Activated T-helper 2 cell treated with anti-CD3 and anti-CD28 coated beads, Interferon-gamma antibody, Interleukin-2, Interleukin-4, amounts not matched to agents 10 μg/mL and 5 μg/mL and 100 μg/mL, durations not matched to agents 14 hours and 24 hours and 36 hours (primary cell): ENCODE measurements around the gene SMARCD3. TPM values are rescaled to one million over a fixed set of nuclear protein-coding genes. Genes with fewer than 3 reads are reported as not detected.

Experiments used
- DNase-seq: peaks from one replicate; pipeline ENCODE4 v3.0.0; 2021; ENCODE audit warnings: low spot score
- H3K27ac Mint-ChIP-seq: one replicate; pipeline ENCODE4 v1.8.0; 2021; ENCODE audit warnings: mixed read lengths
- H3K27me3 Mint-ChIP-seq: one replicate; pipeline ENCODE4 v1.8.0; 2021; ENCODE audit warnings: low read depth, mixed read lengths
- H3K36me3 Mint-ChIP-seq: one replicate; pipeline ENCODE4 v1.8.0; 2021; ENCODE audit warnings: low read depth, mixed read lengths
- H3K4me1 Mint-ChIP-seq: one replicate; pipeline ENCODE4 v1.8.0; 2021; ENCODE audit warnings: low read depth, mixed read lengths
- H3K4me3 Mint-ChIP-seq: one replicate; pipeline ENCODE4 v1.8.0; 2021; ENCODE audit warnings: low read depth, mild to moderate bottlenecking, moderate library complexity, mixed read lengths
- H3K9me3 Mint-ChIP-seq: one replicate; pipeline ENCODE4 v1.8.0; 2021; ENCODE audit warnings: mixed read lengths
- intact Hi-C: fragments of 100-400 bp; cut with micrococcal nuclease; formaldehyde crosslinking; loops from one replicate; pipeline ENCODE4 v1.15.1; 2023
- total RNA-seq: library from RNA; stranded (reverse); gene quantifications from 2 replicates; pipeline ENCODE4 v1.2.3, GENCODE V29; 2022

The SMARCD3 gene
- total RNA-seq, 1 donor from 2014 or later = 3.3 TPM

DNA sequence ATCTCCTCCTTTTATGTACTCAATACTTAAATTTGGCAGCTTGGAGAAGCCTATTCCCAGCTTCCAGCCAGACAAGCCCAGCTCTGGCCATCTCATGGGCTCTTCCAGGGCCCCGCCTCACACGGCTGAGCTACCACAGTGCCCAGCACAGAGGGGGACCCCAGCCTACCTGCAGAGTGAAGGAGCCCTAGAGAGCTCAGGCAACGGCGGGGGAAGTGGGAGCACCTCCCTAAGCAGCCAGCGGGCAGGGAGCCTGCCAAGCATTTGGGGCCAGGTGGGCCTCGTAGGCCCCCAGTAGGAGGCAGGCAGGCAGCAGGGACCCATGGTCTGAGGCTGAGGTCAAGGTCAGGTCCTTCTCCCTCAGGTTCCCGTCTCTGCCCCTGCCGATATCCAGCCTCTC lies 29.1 kb upstream of the SMARCD3 start:
- DNase-seq = no peak
- Mint-ChIP-seq H3K36me3 (no peaks in the 10 kb centered on the region), H3K4me3 (peak overlapping the region; percentile 61), H3K9me3 (no peaks in the 10 kb centered on the region), H3K27ac (peak overlapping the region; percentile 28), H3K4me1 (peaks cover 14% of the 10 kb centered on the region), H3K27me3 (peaks cover 11% of the 10 kb centered on the region)
- intact Hi-C loops = no loop called here

DNA sequence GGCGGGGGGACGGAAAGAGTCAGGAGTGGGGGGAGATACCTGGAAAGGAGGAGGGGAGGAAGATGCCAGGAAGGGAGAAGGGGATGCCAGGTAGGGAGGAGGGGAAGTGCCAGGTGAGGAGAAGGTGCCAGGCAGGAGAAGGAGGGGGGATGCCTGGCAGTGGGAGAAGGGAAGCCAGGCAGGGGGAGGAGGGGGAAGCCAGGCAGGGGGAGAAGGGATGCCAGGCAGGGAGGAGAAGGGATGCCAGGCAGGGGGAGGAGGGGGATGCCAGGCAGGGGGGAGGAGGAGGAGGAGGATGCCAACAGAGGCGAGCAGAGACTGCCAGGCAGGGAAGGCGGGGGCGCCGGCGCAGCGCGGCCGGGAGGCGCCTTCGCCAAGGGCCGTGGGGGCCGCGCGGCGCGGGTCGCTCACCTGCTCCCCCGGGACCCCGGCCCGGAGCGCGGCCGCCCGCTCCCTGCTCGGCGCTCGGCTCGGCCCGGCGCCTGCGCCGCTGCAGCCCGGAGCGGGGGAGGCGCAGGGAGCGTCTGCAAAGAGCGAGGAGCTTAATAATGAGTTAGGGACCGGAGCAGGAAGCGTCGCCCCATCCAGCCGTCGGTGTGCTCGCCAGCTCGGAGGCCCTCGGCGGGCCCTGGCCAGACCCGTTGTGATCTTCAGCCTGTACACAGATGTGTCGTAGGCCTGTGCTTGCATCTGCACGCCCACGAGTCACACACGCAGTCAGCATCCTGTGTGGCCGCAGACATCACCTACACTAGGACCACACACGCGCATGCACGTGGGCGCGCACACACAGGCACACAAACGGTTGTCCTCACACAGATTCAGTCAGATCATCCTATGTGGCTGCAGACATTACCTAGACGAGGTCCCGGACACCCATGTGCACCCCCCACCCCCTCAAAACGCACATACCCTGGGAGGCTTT lies 28.4 kb upstream of the SMARCD3 start:
- H3K4me3 Mint-ChIP-seq = peak overlapping the region; percentile 61
- no peaks in the 10 kb centered on the region for H3K36me3 Mint-ChIP-seq
- intact Hi-C loops = no loop called here
- H3K27ac Mint-ChIP-seq = peak overlapping the region; percentile 54
- peaks cover 18% of the 10 kb centered on the region for H3K4me1 Mint-ChIP-seq
- H3K27me3 Mint-ChIP-seq = peaks cover 11% of the 10 kb centered on the region
- H3K9me3 Mint-ChIP-seq = no peaks in the 10 kb centered on the region
- peak; percentile 34 for DNase-seq

DNA sequence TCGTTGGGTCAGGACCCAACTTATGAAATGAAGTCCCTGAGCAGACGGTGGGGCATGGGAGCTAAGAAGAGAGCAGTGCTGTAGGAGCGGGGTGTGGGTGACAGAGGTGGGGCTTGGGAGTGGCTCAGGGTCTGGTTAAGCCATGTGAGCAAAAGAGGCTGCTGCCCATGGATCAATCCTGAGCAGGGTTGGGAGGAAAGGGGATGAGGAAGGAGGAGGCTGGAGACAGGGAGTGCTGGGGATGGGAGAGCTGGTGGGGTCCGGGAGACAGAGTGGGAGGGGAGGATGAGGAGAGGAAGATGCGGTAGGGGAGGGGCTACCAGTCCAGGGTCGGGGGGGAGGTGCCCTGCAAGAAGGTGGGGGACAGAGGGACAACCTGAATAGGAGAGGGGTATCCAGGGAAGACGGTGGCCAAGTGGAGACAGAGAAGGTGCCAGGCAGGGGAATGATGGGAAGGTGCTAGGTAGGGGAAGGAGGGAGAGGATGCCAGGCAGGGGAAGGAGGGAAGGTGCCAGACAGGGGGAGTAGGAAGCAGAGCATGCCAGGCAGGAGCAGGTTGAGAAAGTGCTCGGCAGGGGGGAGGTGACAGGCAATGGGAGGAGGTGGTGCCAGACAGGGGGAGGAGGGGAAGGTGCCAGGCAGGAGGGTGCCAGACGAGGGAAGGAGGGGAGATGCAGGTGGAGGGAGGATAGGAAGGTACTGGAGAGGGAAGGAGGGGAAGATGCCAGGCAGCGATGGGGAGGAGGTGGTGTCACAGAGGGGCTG lies 27.5 kb upstream of the SMARCD3 start:
- DNase-seq = no peak
- peak overlapping the region; percentile 31 for H3K27ac Mint-ChIP-seq
- peaks cover 18% of the 10 kb centered on the region for H3K4me1 Mint-ChIP-seq
- intact Hi-C loops = no loop called here
- peaks cover 10% of the 10 kb centered on the region for H3K27me3 Mint-ChIP-seq
- H3K36me3 Mint-ChIP-seq = no peaks in the 10 kb centered on the region
- H3K9me3 Mint-ChIP-seq = no peaks in the 10 kb centered on the region
- peak overlapping the region; percentile 45 for H3K4me3 Mint-ChIP-seq

DNA sequence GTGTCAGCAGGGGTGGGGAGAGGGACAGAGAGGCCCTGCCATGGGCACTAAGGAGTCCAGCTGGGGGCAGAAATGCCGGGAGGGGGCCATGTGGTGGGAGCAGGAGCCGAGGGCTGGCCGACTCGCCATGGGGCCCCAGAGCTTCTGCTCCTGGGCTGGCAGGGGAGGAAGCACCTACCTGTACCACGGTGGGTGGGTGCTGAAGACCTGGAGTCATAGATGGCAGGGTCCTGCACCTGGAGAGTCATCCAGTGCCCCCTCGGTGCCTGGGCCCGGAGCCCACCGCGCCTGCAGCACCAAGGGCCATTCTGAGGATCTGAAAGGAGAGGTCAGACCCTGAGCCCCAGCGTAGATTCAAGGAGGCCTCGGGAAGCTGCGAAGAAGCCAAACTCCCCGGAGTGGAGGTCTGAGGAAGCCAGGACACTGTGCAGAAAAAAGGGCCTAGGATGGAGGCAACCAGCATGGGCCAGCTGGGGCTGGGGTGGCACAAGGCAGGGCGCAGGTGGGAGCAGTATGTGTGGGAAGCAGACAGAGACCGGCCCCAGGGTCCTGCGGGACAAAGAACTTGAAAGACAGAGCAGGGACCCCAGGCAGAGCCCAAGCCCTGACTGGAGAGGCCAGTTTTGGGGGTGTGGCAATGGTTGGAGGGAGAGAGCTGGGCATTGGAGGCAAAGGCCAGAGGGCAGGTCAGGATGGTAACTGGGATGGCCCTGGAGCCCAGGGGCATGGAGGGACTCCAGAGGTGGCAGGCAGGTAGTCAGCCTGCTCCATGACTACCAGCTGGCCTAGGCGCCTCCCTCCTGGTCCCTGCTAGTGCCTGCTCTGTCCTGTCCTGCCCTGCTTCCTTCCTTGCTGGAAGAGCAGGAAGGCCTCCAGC lies 26.7 kb upstream of the SMARCD3 start:
- intact Hi-C loops = no loop called here

DNA sequence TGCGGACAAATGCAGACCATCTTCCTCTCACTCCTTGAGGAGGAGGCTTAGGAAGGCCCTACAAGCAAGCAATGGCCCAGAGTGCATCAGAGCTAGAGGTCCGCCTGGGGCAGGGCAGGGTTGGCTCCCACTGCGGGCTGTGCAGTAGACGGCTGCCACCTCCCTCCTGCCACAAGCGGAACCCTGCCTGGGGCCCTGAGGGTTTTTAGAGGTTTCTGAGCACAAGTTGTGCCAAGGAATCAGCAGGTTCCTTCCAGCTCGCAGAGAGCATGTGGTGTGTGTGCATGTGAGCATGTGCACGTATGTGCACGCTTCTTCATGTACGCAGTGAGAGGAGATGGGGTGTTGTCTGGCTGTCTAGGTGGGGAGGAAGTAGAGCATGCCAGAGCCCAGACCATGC lies 25.9 kb upstream of the SMARCD3 start:
- intact Hi-C loops = no loop called here
- no peaks in the 10 kb centered on the region for H3K36me3 Mint-ChIP-seq
- H3K4me3 Mint-ChIP-seq = no peak overlapping the region
- no peak for DNase-seq
- peaks cover 8% of the 10 kb centered on the region for H3K27me3 Mint-ChIP-seq
- no peak overlapping the region for H3K27ac Mint-ChIP-seq
- H3K4me1 Mint-ChIP-seq = peaks cover 18% of the 10 kb centered on the region
- H3K9me3 Mint-ChIP-seq = no peaks in the 10 kb centered on the region

More for the DNA sequence above, 26.7 kb upstream of the SMARCD3 start:
- Mint-ChIP-seq H3K36me3 (no peaks in the 10 kb centered on the region), H3K27ac (no peak overlapping the region), H3K4me1 (peaks cover 18% of the 10 kb centered on the region), H3K4me3 (peak overlapping the region; percentile 41), H3K27me3 (peaks cover 9% of the 10 kb centered on the region), H3K9me3 (no peaks in the 10 kb centered on the region)
- no peak for DNase-seq

DNA sequence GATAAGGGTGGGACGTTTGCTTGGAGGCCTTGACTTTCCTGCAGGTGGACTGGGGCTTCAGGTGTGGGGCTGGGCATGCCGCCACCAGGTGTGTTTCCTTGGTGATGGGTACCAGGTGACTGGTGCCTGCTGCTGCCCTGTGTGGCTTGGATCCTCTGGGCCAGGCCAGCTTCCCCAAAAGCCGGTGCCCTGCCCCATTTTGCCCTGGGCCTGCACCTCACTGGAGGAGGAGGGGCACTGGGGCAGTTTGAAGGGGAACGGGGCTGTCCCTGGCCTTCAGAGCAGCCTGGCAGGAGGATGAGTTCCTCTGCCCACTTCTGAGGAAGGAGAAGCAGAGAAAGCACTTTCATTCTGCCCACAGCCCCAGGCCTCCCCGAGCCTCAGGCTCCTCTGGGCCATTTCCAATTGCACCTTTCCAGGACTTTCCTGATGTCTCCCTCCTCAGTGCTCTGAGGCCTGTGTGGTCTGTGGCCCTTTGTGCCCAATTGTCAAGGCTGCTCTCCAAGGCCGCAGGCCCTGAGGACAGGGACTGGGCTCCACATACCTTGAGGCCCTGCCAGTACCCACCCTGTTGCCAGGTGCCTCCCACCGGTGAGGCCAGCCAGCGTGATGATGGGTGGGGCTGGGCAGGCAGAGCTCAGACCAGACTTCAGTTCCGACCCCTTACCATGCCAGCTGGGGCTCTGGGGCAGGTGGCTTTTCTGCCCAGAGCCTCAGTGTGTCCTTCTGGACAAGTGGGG lies 25.3 kb upstream of the SMARCD3 start:
- DNase-seq = no peak
- no peaks in the 10 kb centered on the region for H3K36me3 Mint-ChIP-seq
- peaks cover 18% of the 10 kb centered on the region for H3K4me1 Mint-ChIP-seq
- H3K9me3 Mint-ChIP-seq = no peaks in the 10 kb centered on the region
- no peak overlapping the region for H3K4me3 Mint-ChIP-seq
- peaks cover 8% of the 10 kb centered on the region for H3K27me3 Mint-ChIP-seq
- H3K27ac Mint-ChIP-seq = no peak overlapping the region
- intact Hi-C loops = no loop called here

DNA sequence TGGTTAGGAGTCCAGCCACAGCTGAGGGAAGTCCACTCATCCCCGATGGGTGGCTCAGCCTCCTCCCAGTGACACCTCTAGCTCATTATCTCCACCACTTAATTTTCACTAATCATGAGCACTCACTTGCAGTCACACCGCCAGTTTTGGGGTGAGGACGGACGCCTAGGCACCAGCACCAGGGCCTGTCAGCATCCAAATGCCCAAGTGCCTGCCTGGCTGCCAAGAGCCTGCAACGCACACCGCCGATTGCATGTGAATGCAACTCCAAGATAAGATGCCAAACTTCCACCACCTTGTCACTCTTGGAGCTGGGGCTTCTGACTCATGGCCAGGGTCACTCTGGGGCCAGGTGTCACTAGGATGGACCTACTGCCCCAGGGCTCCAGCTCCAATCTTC lies 24.4 kb upstream of the SMARCD3 start:
- H3K27ac Mint-ChIP-seq = no peak overlapping the region
- no peak overlapping the region for H3K4me3 Mint-ChIP-seq

DNA sequence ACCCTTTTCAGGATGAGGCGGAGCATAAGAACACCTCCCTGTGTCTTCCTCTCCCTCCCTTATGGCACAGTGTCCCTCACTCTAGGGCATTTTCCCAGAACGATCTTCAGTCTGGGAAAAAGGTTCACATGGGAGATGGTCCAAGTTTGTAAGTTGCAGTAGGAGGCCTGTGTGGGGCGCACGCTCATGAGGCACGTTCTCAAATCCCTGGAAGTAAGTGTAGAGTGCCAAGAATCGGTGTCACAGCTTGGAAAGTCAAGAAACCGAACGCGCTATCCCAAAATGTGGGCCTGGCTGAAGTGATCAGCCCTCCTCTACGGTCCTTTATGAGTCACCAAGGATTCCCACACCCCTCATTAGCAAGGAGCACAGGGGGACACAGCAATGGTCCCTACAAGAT lies 23.9 kb upstream of the SMARCD3 start:
- Mint-ChIP-seq H3K27me3 (peaks cover 3% of the 10 kb centered on the region), H3K9me3 (no peaks in the 10 kb centered on the region), H3K4me1 (peaks cover 14% of the 10 kb centered on the region), H3K4me3 (no peak overlapping the region), H3K27ac (no peak overlapping the region), H3K36me3 (no peaks in the 10 kb centered on the region)
- intact Hi-C loops = no loop called here
- DNase-seq = no peak

More for the DNA sequence above, 24.4 kb upstream of the SMARCD3 start:
- H3K27me3 Mint-ChIP-seq = peaks cover 3% of the 10 kb centered on the region
- no peak for DNase-seq
- H3K9me3 Mint-ChIP-seq = no peaks in the 10 kb centered on the region
- intact Hi-C loops = no loop called here
- peaks cover 15% of the 10 kb centered on the region for H3K4me1 Mint-ChIP-seq
- no peaks in the 10 kb centered on the region for H3K36me3 Mint-ChIP-seq

DNA sequence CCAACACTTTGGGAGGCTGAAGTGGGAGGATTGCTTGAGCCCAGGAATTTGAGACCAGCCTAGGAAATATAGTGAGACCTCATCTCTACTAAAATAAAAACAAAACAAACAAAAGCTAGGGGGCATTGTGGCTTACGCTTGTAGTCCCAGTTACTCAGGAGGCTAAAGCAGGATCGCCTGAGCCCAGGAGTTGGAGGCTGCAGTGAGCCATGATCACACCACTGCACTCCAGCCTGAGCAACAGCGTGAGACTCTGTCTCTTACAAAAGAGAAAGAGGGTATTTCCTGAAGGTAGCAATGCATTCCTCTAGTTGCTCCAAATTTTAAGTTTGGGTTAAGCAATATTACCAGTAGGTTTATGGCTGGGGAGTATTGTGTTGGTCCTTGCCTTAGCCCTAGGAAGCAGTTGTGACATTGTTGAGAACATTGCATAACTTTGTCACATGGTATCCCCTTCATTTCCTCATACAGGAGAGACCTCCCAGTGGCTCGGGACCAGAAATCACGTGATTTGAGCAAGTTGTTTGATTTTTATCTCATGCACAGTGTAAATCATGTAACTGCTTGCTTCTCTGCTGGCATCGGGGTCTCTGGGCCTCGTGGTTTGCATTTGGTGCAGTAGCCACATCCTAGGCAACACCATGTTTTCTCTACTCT lies 23.3 kb upstream of the SMARCD3 start:
- H3K4me1 Mint-ChIP-seq = peaks cover 10% of the 10 kb centered on the region
- DNase-seq = no peak
- no peaks in the 10 kb centered on the region for H3K9me3 Mint-ChIP-seq
- no peak overlapping the region for H3K27ac Mint-ChIP-seq
- H3K27me3 Mint-ChIP-seq = peaks cover 3% of the 10 kb centered on the region
- intact Hi-C loops = no loop called here
- H3K4me3 Mint-ChIP-seq = no peak overlapping the region
- H3K36me3 Mint-ChIP-seq = no peaks in the 10 kb centered on the region

DNA sequence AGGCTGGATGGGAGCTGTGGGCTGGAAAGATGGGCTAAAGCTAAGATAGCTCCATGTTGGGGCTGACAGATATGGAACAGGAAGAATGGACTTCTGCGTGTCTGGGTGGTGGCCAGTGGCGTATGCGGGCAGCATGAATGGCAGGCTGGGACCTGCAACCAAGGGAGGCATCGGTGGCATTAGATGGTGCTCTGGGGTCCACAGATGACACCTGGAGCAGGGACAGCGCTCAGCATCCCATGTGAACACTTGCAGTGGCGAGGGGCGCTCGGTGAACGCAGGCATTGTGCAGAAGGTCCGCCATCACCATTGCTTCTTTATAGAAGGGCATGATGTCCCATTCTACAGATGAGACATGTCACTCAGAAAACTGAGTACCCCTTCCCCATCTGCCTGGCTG lies 21.0 kb upstream of the SMARCD3 start:
- H3K27ac Mint-ChIP-seq = no peak overlapping the region
- peaks cover 5% of the 10 kb centered on the region for H3K4me1 Mint-ChIP-seq
- H3K36me3 Mint-ChIP-seq = no peaks in the 10 kb centered on the region
- no peak overlapping the region for H3K4me3 Mint-ChIP-seq
- H3K9me3 Mint-ChIP-seq = no peaks in the 10 kb centered on the region
- DNase-seq = no peak
- peaks cover under 1% of the 10 kb centered on the region for H3K27me3 Mint-ChIP-seq
- intact Hi-C loops = no loop called here

DNA sequence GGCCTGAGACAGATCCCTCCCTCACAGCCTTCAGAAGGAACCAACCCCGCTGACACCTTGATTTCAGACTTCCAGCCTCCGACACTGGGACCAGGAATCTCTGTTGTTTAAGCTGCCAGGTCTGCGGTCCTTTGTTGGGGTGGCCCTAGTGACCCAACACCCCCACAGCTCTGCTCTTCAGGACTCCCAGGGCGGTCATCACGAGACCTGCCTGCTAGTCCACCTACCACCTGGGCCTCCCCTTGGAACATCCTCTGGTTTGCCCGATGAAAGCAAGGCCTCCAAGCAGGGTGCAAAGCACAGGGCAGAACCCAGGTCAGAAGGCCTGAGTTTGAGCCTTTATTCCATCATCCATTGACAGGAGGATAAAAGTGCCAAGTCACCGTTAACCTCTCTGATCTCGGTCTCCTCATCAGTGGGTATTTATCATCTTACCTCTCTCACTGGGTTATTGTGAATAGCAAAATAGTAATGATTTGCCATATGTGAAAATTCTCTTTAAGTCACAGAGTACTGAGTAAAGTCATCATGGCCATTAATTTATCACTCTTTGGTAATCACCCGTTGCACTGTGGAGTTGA lies 16.9 kb upstream of the SMARCD3 start:
- DNase-seq = no peak
- intact Hi-C loops = no loop called here
- Mint-ChIP-seq H3K4me1 (no peaks in the 10 kb centered on the region), H3K36me3 (no peaks in the 10 kb centered on the region), H3K4me3 (no peak overlapping the region), H3K27ac (no peak overlapping the region), H3K27me3 (no peaks in the 10 kb centered on the region), H3K9me3 (no peaks in the 10 kb centered on the region)
